ENCODE data around the gene TRIP13. TPM values are rescaled to one million over a fixed set of nuclear protein-coding genes. Genes with fewer than 3 reads are reported as not detected.
"Not testable (repeated sequence)": the region's sequence is repeated elsewhere in the genome, so short reads cannot be mapped to it uniquely, and the experiment has no call there.

Gene TRIP13
- total RNA-seq, 1 donor from 2014 or later, result 3.9 TPM

- Mint-ChIP-seq H3K4me3 (ENCODE audit: unreplicated experiment) (no peak overlapping the region), H3K36me3 (ENCODE audit: unreplicated experiment) (peaks cover 5% of the 10 kb centered on the region), H3K4me1 (ENCODE audit: low read depth, unreplicated experiment) (no peaks in the 10 kb centered on the region), H3K27ac (ENCODE audit: unreplicated experiment) (peak overlapping the region; percentile 0), H3K9me3 (ENCODE audit: unreplicated experiment) (no peaks in the 10 kb centered on the region), H3K27me3 (ENCODE audit: unreplicated experiment) (no peaks in the 10 kb centered on the region)
- no peak for DNase-seq
- TF ChIP-seq, protein P1, sequence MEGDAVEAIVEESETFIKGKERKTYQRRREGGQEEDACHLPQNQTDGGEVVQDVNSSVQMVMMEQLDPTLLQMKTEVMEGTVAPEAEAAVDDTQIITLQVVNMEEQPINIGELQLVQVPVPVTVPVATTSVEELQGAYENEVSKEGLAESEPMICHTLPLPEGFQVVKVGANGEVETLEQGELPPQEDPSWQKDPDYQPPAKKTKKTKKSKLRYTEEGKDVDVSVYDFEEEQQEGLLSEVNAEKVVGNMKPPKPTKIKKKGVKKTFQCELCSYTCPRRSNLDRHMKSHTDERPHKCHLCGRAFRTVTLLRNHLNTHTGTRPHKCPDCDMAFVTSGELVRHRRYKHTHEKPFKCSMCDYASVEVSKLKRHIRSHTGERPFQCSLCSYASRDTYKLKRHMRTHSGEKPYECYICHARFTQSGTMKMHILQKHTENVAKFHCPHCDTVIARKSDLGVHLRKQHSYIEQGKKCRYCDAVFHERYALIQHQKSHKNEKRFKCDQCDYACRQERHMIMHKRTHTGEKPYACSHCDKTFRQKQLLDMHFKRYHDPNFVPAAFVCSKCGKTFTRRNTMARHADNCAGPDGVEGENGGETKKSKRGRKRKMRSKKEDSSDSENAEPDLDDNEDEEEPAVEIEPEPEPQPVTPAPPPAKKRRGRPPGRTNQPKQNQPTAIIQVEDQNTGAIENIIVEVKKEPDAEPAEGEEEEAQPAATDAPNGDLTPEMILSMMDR (IDR thresholded peaks at IDR 0.05; ENCODE audit: partially characterized antibody, unreplicated experiment), result no peak
These were observed 16.8 kb upstream of the TRIP13 start for GRCh38 chr5:875931-876330.

GRCh38 chr5:876398-877365 lies 16.0 kb upstream of the TRIP13 start:
- TF ChIP-seq, protein P1 (IDR thresholded peaks at IDR 0.05; ENCODE audit: partially characterized antibody, unreplicated experiment), result no peak
- H3K9me3 Mint-ChIP-seq (ENCODE audit: unreplicated experiment), result no peaks in the 10 kb centered on the region
- H3K27me3 Mint-ChIP-seq (ENCODE audit: unreplicated experiment), result no peaks in the 10 kb centered on the region
- H3K4me3 Mint-ChIP-seq (ENCODE audit: unreplicated experiment), result no peak overlapping the region
- no peak overlapping the region for H3K27ac Mint-ChIP-seq (ENCODE audit: unreplicated experiment)
- H3K36me3 Mint-ChIP-seq (ENCODE audit: unreplicated experiment), result peaks cover 5% of the 10 kb centered on the region
- H3K4me1 Mint-ChIP-seq (ENCODE audit: low read depth, unreplicated experiment), result no peaks in the 10 kb centered on the region
- DNase-seq, result no peak

DNA sequence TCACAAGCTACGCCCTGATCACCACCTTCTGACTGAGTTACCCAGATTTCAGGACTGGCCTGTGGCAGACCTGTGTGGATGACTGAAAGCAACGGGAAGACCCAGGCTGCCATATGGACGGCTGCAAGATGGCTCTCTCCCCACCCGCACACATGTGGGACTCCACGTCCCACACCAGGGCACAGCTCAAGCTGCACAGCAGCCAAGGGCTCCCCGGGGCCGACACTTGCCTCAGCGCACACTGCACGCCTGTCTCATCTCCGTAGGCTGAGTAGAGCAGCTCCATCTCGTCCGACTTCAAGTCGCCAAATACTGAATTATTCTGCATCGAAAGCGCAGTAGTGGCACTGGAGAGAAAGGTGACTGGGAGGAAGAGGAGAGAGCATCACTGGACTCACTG lies 14.6 kb upstream of the TRIP13 start:
- Mint-ChIP-seq H3K4me3 (ENCODE audit: unreplicated experiment) (no peak overlapping the region), H3K27me3 (ENCODE audit: unreplicated experiment) (no peaks in the 10 kb centered on the region), H3K27ac (ENCODE audit: unreplicated experiment) (no peak overlapping the region), H3K9me3 (ENCODE audit: unreplicated experiment) (peaks cover 3% of the 10 kb centered on the region), H3K4me1 (ENCODE audit: low read depth, unreplicated experiment) (no peaks in the 10 kb centered on the region), H3K36me3 (ENCODE audit: unreplicated experiment) (peaks cover 17% of the 10 kb centered on the region)
- no peak for DNase-seq
- TF ChIP-seq, protein P1 (IDR thresholded peaks at IDR 0.05; ENCODE audit: partially characterized antibody, unreplicated experiment), result no peak

- DNase-seq; H3K4me1 Mint-ChIP-seq (ENCODE audit: low read depth, unreplicated experiment); H3K9me3 Mint-ChIP-seq (ENCODE audit: unreplicated experiment); H3K27ac Mint-ChIP-seq (ENCODE audit: unreplicated experiment); H3K27me3 Mint-ChIP-seq (ENCODE audit: unreplicated experiment); H3K4me3 Mint-ChIP-seq (ENCODE audit: unreplicated experiment): not testable (repeated sequence)
- H3K36me3 Mint-ChIP-seq (ENCODE audit: unreplicated experiment), result peaks cover 20% of the 10 kb centered on the region
These were observed 14.0 kb upstream of the TRIP13 start for GRCh38 chr5:878677-879076.

GRCh38 chr5:880816-881550 lies 11.7 kb upstream of the TRIP13 start:
- H3K27ac Mint-ChIP-seq (ENCODE audit: unreplicated experiment), result no peak overlapping the region
- H3K36me3 Mint-ChIP-seq (ENCODE audit: unreplicated experiment), result peaks cover 19% of the 10 kb centered on the region
- no peak for DNase-seq
- TF ChIP-seq, protein P1 (IDR thresholded peaks at IDR 0.05; ENCODE audit: partially characterized antibody, unreplicated experiment), result no peak
- peaks cover 3% of the 10 kb centered on the region for H3K9me3 Mint-ChIP-seq (ENCODE audit: unreplicated experiment)
- H3K4me1 Mint-ChIP-seq (ENCODE audit: low read depth, unreplicated experiment), result no peaks in the 10 kb centered on the region
- peaks cover 2% of the 10 kb centered on the region for H3K27me3 Mint-ChIP-seq (ENCODE audit: unreplicated experiment)
- no peak overlapping the region for H3K4me3 Mint-ChIP-seq (ENCODE audit: unreplicated experiment)

Measured in glutamatergic neuron (in vitro differentiated cells).